M059J (cell line): ENCODE results near the gene ATP13A4. TPM values are rescaled to one million over a fixed set of nuclear protein-coding genes. Genes with fewer than 3 reads are reported as not detected.

Experiments used
- DNase-seq: peaks from one replicate; pipeline ENCODE4 v3.0.0-alpha.2; 2012; ENCODE audit warnings: low read depth
- total RNA-seq: library from RNA; depleted of rRNA; stranded (reverse); fragments of >200 nt; shearing (Covaris generic); gene quantifications from 2 replicates; pipeline ENCODE4 v1.2.3, GENCODE V29; 2014; rRNA removed

The ATP13A4 gene
- total RNA-seq, 1 experiment from 2014 or later, result 0.10 TPM

GRCh38 chr3:193403307-193403706, 151.4 kb downstream of the ATP13A4 start:
- no peak for DNase-seq

GRCh38 chr3:193400304-193400703, 154.4 kb downstream of the ATP13A4 start:
- DNase-seq, result peak; percentile 7

- no peak for DNase-seq
Observed at GRCh38 chr3:193396451-193397244, 158.0 kb downstream of the ATP13A4 start.

GRCh38 chr3:193391902-193392301, 162.8 kb downstream of the ATP13A4 start:
- peak; percentile 93 for DNase-seq

GRCh38 chr3:193389335-193389734, 165.4 kb downstream of the ATP13A4 start:
- DNase-seq, result no peak

- DNase-seq, result no peak
Observed at GRCh38 chr3:193388361-193388760, 166.3 kb downstream of the ATP13A4 start.

- DNase-seq, result no peak
Observed at GRCh38 chr3:193387596-193387995, 167.1 kb downstream of the ATP13A4 start.

- no peak for DNase-seq
Observed at GRCh38 chr3:193378706-193379105, 176.0 kb downstream of the ATP13A4 start, which contains the start of gene ATP13A5. Gene ATP13A5, minus strand, starts transcription at chr3:193378753. Its CDS starts 28 bp downstream, at chr3:193378725.

GRCh38 chr3:193377591-193377990, 177.1 kb downstream of the ATP13A4 start:
- DNase-seq, result peak; percentile 12

- DNase-seq, result no peak
Observed at GRCh38 chr3:193375614-193376013, 179.1 kb downstream of the ATP13A4 start.

GRCh38 chr3:193372783-193373182, 181.9 kb downstream of the ATP13A4 start:
- DNase-seq, result no peak

GRCh38 chr3:193367868-193368267, 186.8 kb downstream of the ATP13A4 start:
- no peak for DNase-seq

- no peak for DNase-seq
Observed at GRCh38 chr3:193357291-193357690, 197.4 kb downstream of the ATP13A4 start.

- no peak for DNase-seq
Observed at GRCh38 chr3:193354423-193354822, 200.3 kb downstream of the ATP13A4 start.

Other genes with a start within 250 kb of the ATP13A4 start
- gene ATP13A5, start 176.1 kb downstream of the ATP13A4 start, total RNA-seq, result not detected in 2 replicates
- 37.2 and 54.8 TPM in 2 replicates for gene OPA1, start 38.3 kb upstream of the ATP13A4 start, total RNA-seq